ENCODE results near the gene TES.

TES gene

GRCh38 chr7:116193329-116194087 lies 16.8 kb upstream of the TES start:
- no peak for DNase-seq (ENCODE audit: low spot score)

GRCh38 chr7:116194115-116194514 lies 16.2 kb upstream of the TES start:
- DNase-seq (ENCODE audit: low spot score): no peak

GRCh38 chr7:116195451-116195850 lies 14.9 kb upstream of the TES start:
- no peak for DNase-seq (ENCODE audit: low spot score)

DNA sequence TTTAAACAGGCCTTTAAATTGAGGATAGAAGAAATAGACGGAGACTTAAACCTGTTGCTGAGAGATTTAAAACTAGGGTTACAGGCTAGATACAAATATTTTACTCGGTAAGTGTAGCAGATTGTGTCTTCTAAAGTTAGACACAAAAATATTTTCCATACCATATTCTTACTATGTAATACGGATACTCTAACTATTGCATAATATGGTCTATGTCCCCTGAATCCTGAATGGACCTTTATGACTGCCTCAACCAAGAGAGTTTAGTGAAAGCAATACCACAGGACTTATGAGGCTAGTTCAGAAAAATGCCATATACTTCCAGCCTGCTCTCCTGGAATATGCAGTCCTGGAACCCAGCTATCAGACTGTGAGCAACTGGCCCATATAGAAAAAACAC lies 13.4 kb upstream of the TES start:
- no peak for DNase-seq (ENCODE audit: low spot score)

GRCh38 chr7:116197360-116197759 lies 13.0 kb upstream of the TES start:
- no peak for DNase-seq (ENCODE audit: low spot score)

- DNase-seq (ENCODE audit: low spot score): no peak
Observed at GRCh38 chr7:116198748-116199410, 11.5 kb upstream of the TES start.

DNA sequence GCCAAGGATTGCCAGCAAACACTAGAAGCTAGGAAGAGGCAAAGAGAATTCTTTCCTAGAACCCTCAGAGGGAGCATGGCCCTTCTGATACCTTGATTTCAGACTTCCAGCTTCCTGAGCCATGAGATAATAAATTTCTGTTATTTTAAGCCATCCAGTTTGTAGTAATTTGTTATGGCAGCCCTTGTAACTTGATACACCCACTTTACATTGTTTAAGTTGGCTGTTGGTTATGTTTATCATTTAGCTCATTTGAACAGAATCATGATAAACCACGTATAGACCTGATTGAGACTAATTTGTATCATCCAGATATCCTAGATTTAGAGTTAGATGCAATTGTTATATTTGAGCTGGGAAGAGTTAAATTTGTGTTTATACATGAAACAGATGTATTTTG lies 9.4 kb upstream of the TES start:
- no peak for DNase-seq (ENCODE audit: low spot score)

DNA sequence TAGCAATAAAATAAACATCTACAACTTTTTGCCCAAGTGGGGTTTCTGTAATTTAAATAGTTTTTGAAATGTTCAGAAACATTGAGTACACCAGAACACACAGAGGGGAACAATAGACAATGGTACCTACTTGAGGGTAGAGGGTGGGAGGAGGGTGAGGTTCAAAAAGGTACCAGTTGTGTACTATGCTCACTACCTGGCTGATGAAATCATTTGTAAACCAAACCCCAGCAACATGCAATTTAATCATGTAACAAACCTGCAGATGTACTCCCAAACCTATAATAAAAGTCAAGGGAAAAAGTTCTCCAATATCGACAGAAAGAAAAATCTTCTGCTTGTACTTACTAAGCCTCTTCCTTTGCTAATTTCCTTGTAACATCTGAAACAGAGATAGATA lies 4.2 kb upstream of the TES start:
- DNase-seq (ENCODE audit: low spot score): no peak

- DNase-seq (ENCODE audit: low spot score): no peak
Observed at GRCh38 chr7:116208919-116209318, 1.4 kb upstream of the TES start.

DNA sequence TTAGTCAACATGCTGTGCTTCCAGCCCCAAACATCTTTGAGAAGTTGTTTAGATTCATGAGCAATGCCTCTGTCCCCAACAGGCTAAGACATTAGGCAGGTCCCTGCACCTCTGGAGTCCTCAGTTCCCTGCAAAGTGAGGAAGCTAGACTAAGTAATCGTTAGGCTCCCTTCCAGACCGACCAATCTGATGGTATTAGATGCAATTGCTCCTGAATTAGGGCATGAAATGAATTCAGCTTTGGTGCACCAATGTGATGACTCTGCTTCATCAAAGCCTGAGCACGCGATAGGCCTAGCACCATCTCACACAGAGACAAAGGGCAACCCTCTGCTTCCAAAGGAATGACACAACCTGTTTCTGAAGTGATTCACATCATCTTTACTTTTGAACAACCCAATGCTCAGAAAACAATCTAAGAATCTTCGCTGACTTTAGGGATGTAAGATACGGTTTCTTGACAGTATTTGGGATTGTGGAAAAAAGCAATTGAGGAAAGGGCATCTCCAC lies 723 bp upstream of the TES start:
- no peak for DNase-seq (ENCODE audit: low spot score)

GRCh38 chr7:116211006-116211912 lies 920 bp downstream of the TES start:
- no peak for DNase-seq (ENCODE audit: low spot score)

DNA sequence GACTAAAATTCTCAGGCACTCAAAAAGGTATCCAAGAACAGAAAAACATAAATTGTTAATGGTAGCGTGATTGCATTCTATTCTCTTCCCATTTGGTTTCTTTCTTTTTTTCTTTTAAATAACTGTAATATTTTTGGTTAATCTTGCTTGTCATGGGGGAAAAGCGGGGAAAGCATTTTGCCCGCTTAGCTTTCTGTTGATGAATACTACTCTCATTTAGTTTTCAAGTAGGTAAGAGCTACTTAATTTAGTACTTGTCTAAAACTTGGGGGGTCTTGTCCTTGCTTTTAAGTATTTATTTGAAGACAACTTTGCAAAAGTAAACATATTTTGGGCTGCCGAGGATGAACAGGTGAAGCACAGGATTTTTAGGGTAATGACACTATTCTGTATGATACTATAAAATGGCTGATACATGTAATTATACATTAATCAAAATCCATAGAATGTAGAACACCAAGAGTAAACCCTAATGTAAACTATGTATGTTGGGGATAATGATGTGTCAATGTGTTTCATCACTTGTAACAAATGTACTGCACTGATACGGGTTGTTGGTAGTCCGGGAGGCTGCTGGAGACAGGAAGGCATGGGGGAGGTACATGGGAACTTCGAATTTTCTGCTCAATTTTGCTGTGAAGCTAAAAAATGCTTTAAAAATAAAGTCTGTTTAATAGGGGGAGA lies 1.7 kb downstream of the TES start:
- DNase-seq (ENCODE audit: low spot score): no peak

DNA sequence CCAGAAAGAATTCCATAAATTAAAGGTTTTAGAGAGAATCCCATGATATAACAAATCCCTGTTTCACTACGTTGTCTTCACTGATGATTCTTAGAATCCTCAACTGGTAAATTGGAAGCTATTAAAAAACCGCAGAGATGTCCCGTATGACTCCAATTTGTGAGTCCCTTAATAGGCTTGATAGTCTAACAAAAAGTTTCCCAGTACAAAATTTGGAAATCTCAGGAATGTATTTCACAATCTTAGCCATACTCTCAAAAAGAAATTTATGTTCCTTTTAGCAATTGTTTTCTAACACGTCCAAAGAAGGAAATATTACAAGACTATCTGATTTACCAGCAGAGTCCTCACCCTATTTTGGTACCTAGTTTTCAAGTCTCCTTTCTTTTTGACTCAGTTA lies 2.5 kb downstream of the TES start:
- DNase-seq (ENCODE audit: low spot score): no peak

DNA sequence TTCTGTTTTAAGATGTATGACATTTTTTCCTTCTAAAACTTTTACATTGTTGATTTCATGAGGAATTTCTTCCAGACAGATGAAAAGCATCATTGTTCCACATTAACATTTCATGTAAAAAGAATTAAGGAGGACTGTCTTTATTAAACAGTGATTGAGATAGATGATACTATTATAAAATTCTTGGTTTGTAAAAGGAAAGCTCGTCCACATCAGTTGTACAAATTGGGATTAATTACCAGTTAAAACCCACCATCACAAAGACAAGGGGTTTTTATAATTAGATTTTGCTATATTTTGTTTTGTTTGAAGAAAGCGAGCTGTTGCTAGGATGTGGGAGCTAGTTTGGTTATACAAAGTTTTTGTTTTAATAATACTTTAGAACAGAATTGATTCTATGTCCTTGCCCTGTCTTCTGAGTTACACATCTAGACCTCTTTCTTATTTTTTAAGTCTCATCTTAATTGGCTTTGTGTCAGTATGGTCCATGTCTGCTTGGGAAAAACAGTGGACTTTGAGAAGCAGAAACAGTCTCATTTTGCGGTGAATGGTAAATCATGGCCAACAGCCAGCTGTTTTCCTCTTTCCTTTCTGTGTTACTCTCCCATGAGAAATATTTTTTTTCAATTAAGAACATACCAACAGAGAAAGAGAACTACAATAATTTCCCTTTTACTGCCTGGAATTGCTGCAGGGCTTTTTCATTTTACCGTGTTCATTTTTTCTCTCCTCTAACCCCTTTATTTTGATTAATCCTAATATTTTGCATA lies 3.2 kb downstream of the TES start:
- no peak for DNase-seq (ENCODE audit: low spot score)

DNA sequence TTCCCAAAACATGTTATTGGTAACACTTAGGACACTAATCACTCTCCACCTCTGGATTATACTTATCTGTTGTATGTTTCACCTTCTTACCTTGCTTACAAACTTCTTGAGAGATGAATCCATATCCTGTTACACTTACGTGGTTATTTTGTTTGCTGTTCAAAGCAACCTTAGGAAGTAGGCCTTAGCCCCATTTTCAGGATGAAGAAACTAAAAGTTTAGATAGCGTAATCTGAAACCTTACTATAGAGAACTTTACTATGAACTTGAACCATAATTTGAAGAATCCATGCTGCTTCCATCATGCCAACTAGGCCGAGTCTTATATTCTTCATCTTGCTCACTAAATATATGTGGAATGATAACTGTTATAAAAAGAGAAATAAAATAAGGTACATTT lies 4.6 kb downstream of the TES start:
- DNase-seq (ENCODE audit: low spot score): no peak

DNA sequence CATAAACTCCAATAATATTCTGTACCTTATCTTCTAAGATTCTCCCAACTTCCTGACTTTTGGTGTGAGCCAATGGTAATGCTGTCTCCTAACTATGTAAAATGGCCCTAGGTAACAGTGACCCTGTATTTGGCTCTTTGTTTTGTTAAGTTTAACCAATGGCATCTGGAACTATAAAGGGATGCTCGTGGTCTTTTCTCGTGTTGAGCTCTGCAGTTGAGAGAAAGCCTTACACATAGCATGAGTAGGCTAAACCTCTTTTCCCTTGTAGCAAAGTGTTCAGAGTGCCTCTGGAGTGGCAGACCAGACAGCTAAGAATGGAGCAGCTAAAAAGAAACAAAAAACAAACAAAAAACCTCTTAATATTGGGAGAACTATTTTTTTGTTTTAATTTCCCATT lies 5.2 kb downstream of the TES start:
- no peak for DNase-seq (ENCODE audit: low spot score)

DNA sequence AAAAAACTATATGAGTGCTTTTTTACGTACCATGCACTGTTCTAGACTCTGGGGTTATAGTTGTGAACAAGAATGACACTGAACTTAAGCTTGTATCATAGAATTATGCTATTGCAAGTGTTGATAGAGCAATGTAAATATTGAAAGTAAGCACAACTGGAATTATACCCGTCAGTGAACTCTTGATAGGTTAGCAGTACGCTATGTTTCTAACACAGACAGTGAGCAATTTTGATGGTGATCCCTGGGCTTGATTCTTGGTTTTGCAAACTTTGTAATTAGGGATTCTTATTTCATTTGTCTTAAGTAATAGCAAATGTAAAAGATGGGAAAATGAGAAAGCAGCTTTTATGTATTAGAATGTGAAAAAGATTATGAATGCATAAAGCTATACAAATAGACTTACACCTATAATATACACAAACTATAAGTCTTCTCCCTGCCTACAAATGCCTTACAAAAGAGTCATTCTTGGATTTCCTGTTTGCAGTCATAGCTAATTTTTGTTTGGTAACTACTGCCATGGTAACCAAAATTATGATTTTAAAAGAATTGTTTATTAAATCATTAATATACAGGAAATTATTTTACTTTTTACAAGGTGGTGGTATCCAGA lies 6.7 kb downstream of the TES start:
- DNase-seq (ENCODE audit: low spot score): no peak

- no peak for DNase-seq (ENCODE audit: low spot score)
Observed at GRCh38 chr7:116218051-116218645, 7.8 kb downstream of the TES start.

- no peak for DNase-seq (ENCODE audit: low spot score)
Observed at GRCh38 chr7:116218747-116219146, 8.4 kb downstream of the TES start.

- DNase-seq (ENCODE audit: low spot score): no peak
Observed at GRCh38 chr7:116219288-116219687, 8.9 kb downstream of the TES start.

Measured in putamen (tissue), 1 donor.